ENCODE results near the gene ARHGAP4. TPM values are rescaled to one million over a fixed set of nuclear protein-coding genes. Genes with fewer than 3 reads are reported as not detected.
A peak's percentile ranks its signal among the peaks of the same experiment; 100 is the strongest.

The ARHGAP4 gene
- polyA plus RNA-seq, 1 experiment: 0.12 TPM

DNA sequence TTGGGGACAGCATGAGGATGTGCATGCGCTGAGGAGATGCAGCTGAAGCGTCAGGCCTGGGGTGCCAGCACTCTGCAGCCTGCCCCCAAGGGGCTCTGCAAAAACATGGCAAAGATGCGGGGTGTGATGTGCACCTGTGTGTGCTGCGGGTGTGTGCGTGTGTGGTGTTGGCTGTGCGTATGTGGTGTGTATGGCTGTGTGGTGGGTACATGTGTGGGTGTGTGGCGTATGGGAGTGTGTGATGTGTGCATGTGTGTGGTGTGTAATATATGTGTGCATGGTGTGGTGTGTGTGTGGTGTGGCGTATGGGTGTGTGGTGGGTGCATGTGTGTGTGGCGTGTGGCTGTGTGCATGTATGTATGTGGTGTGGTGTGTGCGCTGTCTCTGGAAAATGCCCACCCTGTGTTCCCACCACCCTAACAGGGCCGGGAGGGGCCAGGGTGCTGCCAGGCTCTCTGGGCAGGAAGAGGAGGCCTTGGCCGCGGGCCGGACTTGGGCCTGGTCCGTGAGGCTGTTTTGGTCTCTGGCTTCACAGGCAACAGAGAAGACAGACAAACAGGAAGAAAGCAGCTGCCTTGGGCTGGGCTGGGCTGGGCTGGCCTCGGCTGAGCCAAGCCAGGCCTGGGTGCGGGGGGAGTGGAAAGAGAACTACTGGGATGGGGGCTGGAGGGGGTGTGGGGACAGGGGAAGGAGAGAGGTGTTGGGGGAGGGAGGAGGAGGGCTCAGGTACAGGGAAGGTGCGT is 22.7 kb downstream of the ARHGAP4 start:
- H3K27ac ChIP-seq (ENCODE audit: low read depth, low read length): no peak overlapping the region
- no peaks in the 10 kb centered on the region for H3K9me3 ChIP-seq (ENCODE audit: control insufficient read depth, insufficient read depth, low read length)
- DNase-seq (ENCODE audit: low read depth, low spot score): no peak
- POLR2A ChIA-PET: no interaction called here
- TF ChIP-seq, protein P1, sequence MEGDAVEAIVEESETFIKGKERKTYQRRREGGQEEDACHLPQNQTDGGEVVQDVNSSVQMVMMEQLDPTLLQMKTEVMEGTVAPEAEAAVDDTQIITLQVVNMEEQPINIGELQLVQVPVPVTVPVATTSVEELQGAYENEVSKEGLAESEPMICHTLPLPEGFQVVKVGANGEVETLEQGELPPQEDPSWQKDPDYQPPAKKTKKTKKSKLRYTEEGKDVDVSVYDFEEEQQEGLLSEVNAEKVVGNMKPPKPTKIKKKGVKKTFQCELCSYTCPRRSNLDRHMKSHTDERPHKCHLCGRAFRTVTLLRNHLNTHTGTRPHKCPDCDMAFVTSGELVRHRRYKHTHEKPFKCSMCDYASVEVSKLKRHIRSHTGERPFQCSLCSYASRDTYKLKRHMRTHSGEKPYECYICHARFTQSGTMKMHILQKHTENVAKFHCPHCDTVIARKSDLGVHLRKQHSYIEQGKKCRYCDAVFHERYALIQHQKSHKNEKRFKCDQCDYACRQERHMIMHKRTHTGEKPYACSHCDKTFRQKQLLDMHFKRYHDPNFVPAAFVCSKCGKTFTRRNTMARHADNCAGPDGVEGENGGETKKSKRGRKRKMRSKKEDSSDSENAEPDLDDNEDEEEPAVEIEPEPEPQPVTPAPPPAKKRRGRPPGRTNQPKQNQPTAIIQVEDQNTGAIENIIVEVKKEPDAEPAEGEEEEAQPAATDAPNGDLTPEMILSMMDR (IDR thresholded peaks at IDR 0.05; ENCODE audit: low read depth, low read length): no peak
- no peak overlapping the region for H3K4me3 ChIP-seq (ENCODE audit: low read depth, low read length)
- CTCF ChIA-PET: no interaction called here
- H3K27me3 ChIP-seq (ENCODE audit: control insufficient read depth, insufficient read depth, low read length): peaks cover 4% of the 10 kb centered on the region

DNA sequence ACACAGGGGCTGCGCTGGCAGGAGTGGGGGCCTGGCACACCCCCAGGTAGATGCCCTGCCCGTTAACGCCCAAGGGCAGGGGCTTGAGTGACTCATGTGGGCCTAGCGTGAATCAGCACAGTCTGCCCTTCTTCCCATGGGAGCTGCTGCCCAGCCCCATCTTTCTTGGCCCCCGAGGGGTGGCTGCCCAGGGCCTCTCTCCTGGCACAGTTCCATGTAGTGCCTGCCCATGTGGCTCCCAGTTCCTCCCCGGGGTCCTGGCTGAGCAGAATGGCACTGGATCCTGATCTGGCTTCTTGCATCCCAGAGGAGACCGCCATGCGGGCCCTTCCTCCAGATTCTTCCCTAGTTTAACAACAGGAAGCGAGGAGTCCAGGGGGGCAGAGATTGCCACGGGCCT is 23.7 kb downstream of the ARHGAP4 start:
- POLR2A ChIA-PET: no interaction called here
- H3K27me3 ChIP-seq (ENCODE audit: control insufficient read depth, insufficient read depth, low read length): peaks cover 2% of the 10 kb centered on the region
- CTCF ChIA-PET: no interaction called here
- H3K9me3 ChIP-seq (ENCODE audit: control insufficient read depth, insufficient read depth, low read length): no peaks in the 10 kb centered on the region
- TF ChIP-seq, protein P1 (IDR thresholded peaks at IDR 0.05; ENCODE audit: low read depth, low read length): no peak
- no peak for DNase-seq (ENCODE audit: low read depth, low spot score)
- no peak overlapping the region for H3K27ac ChIP-seq (ENCODE audit: low read depth, low read length)
- H3K4me3 ChIP-seq (ENCODE audit: low read depth, low read length): no peak overlapping the region

DNA sequence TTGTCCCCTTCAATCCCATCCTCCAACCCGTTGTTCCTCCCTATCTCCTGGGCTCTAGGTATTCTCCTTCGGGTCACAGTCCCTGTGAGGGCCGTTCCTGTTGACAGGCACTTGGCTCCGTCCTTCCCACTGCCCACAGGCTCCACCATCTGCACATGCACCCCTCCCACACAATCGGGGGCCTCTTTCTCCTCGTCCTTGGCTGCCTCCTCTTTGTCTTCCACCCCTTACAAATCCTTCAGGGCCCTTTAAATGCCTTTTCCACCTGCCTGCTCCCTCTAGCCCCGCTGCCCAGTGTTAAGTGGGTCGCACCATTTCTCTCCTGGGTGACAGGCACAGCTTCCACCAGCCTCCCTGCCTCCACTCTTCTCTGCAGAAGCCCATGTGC is 24.3 kb downstream of the ARHGAP4 start:
- no peak for DNase-seq (ENCODE audit: low read depth, low spot score)
- no peak overlapping the region for H3K4me3 ChIP-seq (ENCODE audit: low read depth, low read length)
- ChIA-PET POLR2A (no interaction called here), CTCF (no interaction called here)
- H3K9me3 ChIP-seq (ENCODE audit: control insufficient read depth, insufficient read depth, low read length): no peaks in the 10 kb centered on the region
- peaks cover 2% of the 10 kb centered on the region for H3K27me3 ChIP-seq (ENCODE audit: control insufficient read depth, insufficient read depth, low read length)
- no peak overlapping the region for H3K27ac ChIP-seq (ENCODE audit: low read depth, low read length)
- TF ChIP-seq, protein P1 (IDR thresholded peaks at IDR 0.05; ENCODE audit: low read depth, low read length): no peak

DNA sequence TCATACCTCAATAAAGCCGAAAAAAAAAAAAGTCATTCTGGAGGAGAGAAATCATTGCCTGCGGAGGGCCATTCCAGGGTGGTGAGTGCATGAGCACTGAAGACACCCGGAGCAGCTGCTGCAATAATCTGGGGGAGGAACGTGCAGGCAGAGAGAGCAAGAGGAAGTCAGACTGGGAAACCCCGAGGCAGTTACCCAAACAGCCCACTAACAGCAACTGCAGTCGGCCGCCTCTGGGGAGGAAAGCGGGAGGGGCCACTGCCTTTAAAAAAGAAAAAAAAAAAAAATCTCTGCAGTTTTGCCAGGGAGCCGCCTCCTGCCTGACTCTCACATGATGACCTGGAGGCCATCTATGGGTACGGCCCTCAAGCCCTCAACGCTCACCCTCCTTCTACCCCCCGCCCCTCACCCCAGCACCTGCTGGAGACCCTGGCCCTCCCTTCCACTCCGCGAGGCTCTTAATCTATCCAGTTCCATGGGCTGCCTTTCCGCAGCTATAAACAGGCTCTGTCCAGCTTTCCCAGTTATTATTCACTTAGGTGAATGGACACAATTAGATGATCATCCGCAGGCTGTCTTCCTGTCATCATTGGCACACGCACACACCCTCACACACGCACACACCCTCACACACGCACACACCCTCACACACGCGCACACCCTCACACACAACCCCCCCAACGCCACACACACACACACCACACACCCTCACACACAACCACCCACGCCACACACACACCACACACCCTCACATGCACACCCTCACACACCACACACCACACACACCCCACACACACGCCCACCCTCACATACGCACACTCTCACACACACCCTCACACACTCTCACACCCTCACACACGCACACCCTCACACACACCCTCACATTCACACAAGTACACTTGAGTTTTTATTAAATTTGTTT is 25.0 kb downstream of the ARHGAP4 start:
- ChIA-PET POLR2A (interaction anchor here (0.7 kb wide), 2 partner anchors 55 to 191 kb away, joined by 3 read pairs; no protein-coding TSS in a partner anchor), CTCF (no interaction called here)
- Histone ChIP-seq H3K9me3 (ENCODE audit: control insufficient read depth, insufficient read depth, low read length) (no peaks in the 10 kb centered on the region), H3K27me3 (ENCODE audit: control insufficient read depth, insufficient read depth, low read length) (peaks cover 2% of the 10 kb centered on the region), H3K4me3 (ENCODE audit: low read depth, low read length) (no peak overlapping the region), H3K27ac (ENCODE audit: low read depth, low read length) (peak overlapping the region; percentile 11)
- TF ChIP-seq, protein P1 (IDR thresholded peaks at IDR 0.05; ENCODE audit: low read depth, low read length): no peak
- peak; percentile 60 for DNase-seq (ENCODE audit: low read depth, low spot score)

DNA sequence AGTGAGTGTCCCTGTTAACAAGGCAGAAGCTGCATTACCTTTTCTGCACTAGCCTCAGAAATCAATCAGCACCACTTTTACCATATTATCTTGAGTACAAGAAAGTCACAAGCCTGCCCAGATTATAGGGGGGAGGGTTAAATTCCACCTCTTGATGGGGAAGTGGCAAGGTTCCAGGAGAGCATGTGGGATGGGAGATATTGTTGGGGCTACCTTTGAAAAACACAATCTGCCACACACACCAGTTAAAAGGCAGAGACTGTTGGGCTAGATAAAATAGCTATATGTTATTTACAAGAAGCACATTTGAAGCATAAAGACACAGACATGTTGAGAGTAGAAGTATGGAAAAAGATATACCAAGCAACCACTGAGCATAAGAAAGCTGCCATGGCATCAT is 28.2 kb downstream of the ARHGAP4 start:
- H3K4me3 ChIP-seq (ENCODE audit: low read depth, low read length): no peak overlapping the region
- DNase-seq (ENCODE audit: low read depth, low spot score): no peak
- POLR2A ChIA-PET: interaction anchor here (0.6 kb wide), 1 partner anchor 95 kb away, joined by 3 read pairs; no protein-coding TSS in a partner anchor
- no peak overlapping the region for H3K27ac ChIP-seq (ENCODE audit: low read depth, low read length)
- TF ChIP-seq, protein P1 (IDR thresholded peaks at IDR 0.05; ENCODE audit: low read depth, low read length): no peak
- H3K9me3 ChIP-seq (ENCODE audit: control insufficient read depth, insufficient read depth, low read length): no peaks in the 10 kb centered on the region
- peaks cover 2% of the 10 kb centered on the region for H3K27me3 ChIP-seq (ENCODE audit: control insufficient read depth, insufficient read depth, low read length)
- CTCF ChIA-PET: no interaction called here

Data from AG04450 (cell line).